ENCODE results near the gene HYOU1.
"Not testable (repeated sequence)": the region's sequence is repeated elsewhere in the genome, so short reads cannot be mapped to it uniquely, and the experiment has no call there.

HYOU1 gene

GRCh38 chr11:119041821-119042514 lies 15.0 kb downstream of the HYOU1 start:
- DNase-seq = no peak

GRCh38 chr11:119039471-119039870 lies 17.5 kb downstream of the HYOU1 start:
- not testable (repeated sequence) for DNase-seq

DNA sequence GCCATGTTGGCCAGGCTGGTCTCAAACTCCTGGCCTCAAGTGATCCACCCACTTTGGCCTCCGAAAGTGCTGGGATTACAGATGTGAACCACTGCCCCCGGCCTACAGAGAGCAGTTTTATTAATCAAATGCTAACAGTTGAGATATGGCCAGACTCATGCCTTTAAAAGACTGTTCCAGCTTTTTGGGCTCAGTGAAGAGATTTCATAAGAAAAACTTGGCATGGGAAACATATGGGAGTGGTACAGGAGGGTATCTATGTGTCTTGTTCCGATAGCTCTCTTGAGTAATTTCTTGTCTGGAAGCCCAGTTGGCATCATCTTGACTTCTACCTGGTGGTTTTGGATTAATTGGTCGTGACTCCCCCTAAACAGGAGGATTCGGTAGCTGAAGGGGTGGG lies 18.1 kb downstream of the HYOU1 start:
- DNase-seq = no peak

GRCh38 chr11:119034813-119035212 lies 22.2 kb downstream of the HYOU1 start:
- no peak for DNase-seq

DNA sequence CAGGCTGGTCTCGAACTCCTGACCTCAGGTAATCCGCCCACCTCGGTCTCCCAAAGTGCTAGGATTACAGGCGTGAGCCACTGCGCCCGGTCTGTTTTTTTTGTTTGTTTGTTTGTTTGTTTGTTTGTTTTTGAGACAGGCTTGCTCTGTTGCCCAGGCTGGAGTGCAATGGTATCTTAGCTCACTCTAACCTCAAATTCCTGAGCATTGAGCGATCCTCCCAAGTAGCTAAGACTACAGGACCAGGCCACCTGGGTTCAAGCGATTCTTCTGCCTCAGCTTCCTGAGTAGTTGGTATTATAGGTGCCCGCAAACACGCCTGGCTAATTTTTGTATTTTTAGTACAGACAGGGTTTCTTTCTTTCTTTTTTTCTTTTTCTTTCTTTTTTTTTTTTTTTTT lies 23.6 kb downstream of the HYOU1 start:
- DNase-seq = not testable (repeated sequence)

GRCh38 chr11:119031912-119032280 lies 25.1 kb downstream of the HYOU1 start:
- DNase-seq = no peak

- peak; percentile 83 for DNase-seq
Observed at GRCh38 chr11:119030329-119031047, 26.5 kb downstream of the HYOU1 start, which contains the start of gene SLC37A4. Gene SLC37A4 (minus strand): TSS chr11:119030877.

DNA sequence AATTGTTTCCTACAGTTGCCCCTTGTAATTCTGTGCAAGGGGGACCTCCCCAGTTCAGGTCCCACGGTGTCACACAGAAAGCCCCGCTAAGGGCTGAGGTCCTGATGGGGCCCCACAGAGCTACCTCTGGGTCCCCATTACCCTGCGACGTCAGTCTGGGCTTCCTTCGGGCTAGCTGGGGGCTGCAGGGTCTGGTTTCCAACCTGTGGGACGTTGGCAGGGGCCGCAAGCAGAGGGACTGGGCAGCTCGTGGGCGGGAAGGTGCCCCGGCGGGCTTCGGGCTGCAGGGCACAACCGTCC lies 27.0 kb downstream of the HYOU1 start:
- no peak for DNase-seq

GRCh38 chr11:119029340-119030028 lies 27.5 kb downstream of the HYOU1 start:
- DNase-seq = no peak

GRCh38 chr11:119029069-119029339 lies 28.0 kb downstream of the HYOU1 start:
- no peak for DNase-seq

DNA sequence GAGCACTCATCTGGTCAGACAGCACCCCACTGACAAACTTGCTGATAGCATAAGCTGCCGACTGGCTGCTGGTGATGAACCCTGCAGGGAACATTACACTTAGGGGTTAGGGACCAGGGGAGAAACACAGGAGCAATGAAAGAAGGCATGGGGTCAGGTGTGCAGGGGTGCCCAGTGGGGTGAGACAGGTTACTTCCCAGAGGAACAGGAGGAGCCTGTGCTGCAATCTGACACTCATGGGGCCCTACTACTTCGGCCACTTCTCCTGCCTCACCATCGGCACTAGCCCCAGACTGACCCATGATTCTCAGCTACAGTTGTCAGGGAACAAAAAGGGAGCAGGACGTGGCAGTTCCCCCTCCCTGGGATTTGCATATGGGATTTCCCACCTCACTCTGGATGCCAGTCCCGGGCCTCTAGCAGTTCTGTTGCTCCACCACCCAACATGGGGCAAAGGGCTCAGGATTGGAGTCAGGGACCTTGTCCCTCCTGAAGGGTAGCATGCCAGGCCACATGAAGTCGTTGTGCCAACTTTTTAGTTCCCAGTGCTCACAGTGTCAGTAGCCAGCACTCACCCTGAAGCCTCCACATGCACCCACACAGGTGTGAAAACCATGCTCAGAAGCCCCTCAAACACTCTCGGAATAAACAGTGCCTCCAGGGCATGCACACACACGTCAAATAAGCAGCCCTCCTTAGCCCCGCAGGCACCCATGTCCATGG lies 28.5 kb downstream of the HYOU1 start:
- no peak for DNase-seq

GRCh38 chr11:119027561-119028345 lies 29.3 kb downstream of the HYOU1 start:
- no peak for DNase-seq

GRCh38 chr11:119026970-119027369 lies 30.0 kb downstream of the HYOU1 start:
- DNase-seq = no peak

DNA sequence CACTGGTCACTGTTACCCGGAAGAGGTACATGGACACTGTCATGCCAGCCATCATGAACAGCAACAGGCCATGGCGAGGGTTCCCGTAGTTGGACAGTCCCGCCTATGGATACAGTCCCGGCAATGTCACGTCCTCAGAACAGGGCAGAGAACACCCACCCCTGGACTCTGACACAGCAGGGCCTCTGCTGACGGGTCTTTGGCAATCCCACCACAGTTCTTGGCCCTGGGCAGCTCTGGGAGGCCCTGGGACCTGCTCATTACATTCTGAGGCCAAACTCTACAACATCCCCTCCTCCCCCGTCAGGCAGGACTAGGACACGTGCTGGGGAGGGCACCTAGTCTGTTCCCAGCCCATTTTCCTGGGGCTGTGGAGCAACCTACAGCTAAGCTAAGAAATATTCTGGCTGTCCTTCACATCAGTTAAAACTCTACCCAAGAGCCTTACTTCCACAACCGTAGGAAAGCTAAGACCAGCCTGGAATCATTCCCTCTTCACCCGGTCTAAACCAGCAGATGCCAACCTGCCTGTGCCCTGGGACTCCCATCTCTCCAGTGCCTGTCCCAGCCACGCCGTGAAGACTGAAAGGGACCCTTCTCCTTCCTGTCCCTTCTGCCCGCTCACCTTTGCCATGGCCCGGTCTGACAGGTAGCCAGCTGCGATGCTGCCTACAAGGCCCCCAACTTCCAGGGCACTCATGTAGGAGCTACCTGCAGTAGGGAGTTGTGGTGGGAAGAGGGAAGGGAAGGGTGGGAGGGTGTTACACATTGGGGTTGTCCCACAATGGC lies 30.8 kb downstream of the HYOU1 start:
- DNase-seq = no peak

DNA sequence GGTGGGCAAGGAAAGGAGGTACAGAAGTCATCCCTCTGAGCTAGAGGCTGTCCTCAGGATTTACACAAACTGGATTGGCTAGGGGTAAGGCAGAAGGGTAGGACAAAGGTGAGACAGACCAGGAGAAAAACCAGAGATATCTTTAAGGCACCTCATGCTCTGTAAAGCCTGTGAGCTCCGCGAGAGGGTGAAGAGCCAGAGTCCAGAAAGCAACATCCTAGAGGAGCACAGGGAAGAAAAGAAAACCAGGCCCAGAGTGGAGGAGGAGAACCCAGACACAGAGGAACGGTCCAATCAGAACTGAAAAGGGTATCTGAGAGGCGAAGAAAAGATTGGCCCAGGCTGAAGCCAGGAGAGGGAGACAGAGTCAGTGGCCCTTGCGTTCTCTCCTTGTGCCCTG lies 31.5 kb downstream of the HYOU1 start:
- DNase-seq = no peak

DNA sequence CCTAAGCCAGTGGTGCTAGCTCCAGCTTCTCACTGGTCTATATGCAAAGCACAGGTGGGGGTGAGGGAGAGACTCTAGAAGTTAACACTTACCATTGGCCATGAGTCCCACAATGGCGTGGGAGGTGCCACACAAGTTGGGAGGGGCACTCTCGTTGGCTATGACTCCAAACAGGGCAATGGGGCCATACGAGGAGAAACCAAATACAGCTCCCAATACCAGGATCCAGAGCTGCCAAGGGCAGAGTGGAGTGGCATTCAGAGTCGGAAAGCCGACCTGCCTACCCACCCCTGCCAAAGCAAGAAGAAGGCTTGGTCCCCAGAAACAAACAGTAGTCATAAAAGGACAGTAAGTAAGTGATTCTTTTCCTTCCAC lies 31.9 kb downstream of the HYOU1 start:
- DNase-seq = no peak

GRCh38 chr11:119024430-119025098 lies 32.4 kb downstream of the HYOU1 start:
- DNase-seq = no peak

GRCh38 chr11:119023741-119024140 lies 33.3 kb downstream of the HYOU1 start:
- DNase-seq = no peak

- DNase-seq = no peak
Observed at GRCh38 chr11:119021631-119022030, 35.4 kb downstream of the HYOU1 start.

GRCh38 chr11:119019996-119020395 lies 37.0 kb downstream of the HYOU1 start:
- DNase-seq = no peak

- DNase-seq = peak; percentile 90
Observed at GRCh38 chr11:119018074-119018938, 38.7 kb downstream of the HYOU1 start, which contains the start of the genes RPS25 and TRAPPC4. Gene RPS25 (minus strand): TSS chr11:119018343. CDS start chr11:119018284, 59 bp downstream. Gene TRAPPC4 (plus strand): TSS chr11:119018766. CDS start chr11:119018796, 30 bp downstream.

All from DMS 273 treated with DMSO at 0.1 percent for 48 hours (cell line).